Measurements from ENCODE around the gene ANO2. TPM values are rescaled to one million over a fixed set of nuclear protein-coding genes. Genes with fewer than 3 reads are reported as not detected.

The ANO2 gene
- total and polyA plus RNA-seq, 2 donors (not counting 3 experiments of a cell fraction or from before 2014, with no cell fraction given), result 15.4 to 65.0 TPM

DNA sequence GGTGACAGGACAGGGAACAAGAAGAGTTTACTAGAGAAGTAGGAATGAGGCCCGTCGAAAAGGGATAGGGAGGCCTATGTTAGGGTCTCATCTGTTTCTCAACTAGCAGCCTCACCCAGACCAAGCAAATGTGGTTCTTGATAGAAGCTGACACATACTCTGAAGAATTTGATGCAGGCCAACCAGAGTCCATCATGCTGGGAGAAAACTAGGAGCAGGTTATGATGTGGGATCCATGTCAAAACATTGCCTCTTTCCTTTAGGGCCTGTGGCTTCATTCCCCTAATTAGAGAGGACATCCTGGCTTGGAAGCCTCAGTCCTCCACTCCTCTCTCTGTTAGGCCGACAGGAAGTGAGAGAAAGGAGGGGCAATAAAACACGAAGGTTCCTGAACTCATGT, 390.3 kb downstream of the ANO2 start:
- CTCF ChIA-PET, result interaction anchor here (1.1 kb wide), 1 partner anchor 94 kb away, joined by 3 read pairs; no protein-coding TSS in a partner anchor
- H2AFZ ChIP-seq (ENCODE audit: low read depth, low read length), result no peak overlapping the region
- no peaks in the 10 kb centered on the region for H3K9me3 ChIP-seq (replicated peaks; ENCODE audit: control insufficient read depth, insufficient read depth, low read length)
- no peak overlapping the region for H3K4me3 ChIP-seq (replicated peaks in 1 of 3; ENCODE audit: insufficient read depth in 1 of 3, low read depth in 1 of 3, low read length in 3 of 3)
- H3K27ac ChIP-seq (ENCODE audit: insufficient read depth, low read depth, low read length), result no peak overlapping the region
- no peaks in the 10 kb centered on the region for H3K27me3 ChIP-seq (ENCODE audit: control insufficient read depth in 2 of 2, insufficient read depth in 2 of 2, low read length in 2 of 2)
- intact Hi-C loops (cut with micrococcal nuclease) (no loop called here), dilution Hi-C loops (cut with MboI; ENCODE audit: extremely low pct_ligation_motif_present, low sequenced_read_pairs) (no loop called here)
- H4K20me1 ChIP-seq (replicated peaks; ENCODE audit: control insufficient read depth, extremely low read depth, insufficient read depth, low read length), result no peaks in the 10 kb centered on the region
- H3K36me3 ChIP-seq (ENCODE audit: control insufficient read depth in 2 of 2, extremely low read depth in 1 of 2, insufficient read depth in 2 of 2, low read length in 2 of 2), result peaks cover 0 to 4% of the 10 kb centered on the region in 2 experiments
- H3K79me2 ChIP-seq (ENCODE audit: control insufficient read depth, insufficient read depth, low read length), result no peaks in the 10 kb centered on the region
- H3K4me2 ChIP-seq (ENCODE audit: insufficient read depth, low read length), result no peak overlapping the region
- no peak for FAIRE-seq
- no peaks in the 10 kb centered on the region for H3K4me1 ChIP-seq (ENCODE audit: control insufficient read depth, extremely low read depth, insufficient read depth, low read length)
- POLR2A ChIA-PET, result no interaction called here
- no peaks in the 10 kb centered on the region for H3K9me1 ChIP-seq (replicated peaks; ENCODE audit: control insufficient read depth, extremely low read depth, insufficient read depth, low read length)
- DNase-seq (ENCODE audit: low read depth, low spot score), result no peak
- BruUV-seq (replicated peaks), result no TSS peak
- no peak overlapping the region for H3K9ac ChIP-seq (replicated peaks; ENCODE audit: extremely low read depth, insufficient read depth, low read length)
- TF ChIP-seq EZH2 (IDR thresholded peaks at IDR 0.05; ENCODE audit: borderline replicate concordance, low read depth, low read length, severe bottlenecking), result no peak
- TF ChIP-seq, protein P1, sequence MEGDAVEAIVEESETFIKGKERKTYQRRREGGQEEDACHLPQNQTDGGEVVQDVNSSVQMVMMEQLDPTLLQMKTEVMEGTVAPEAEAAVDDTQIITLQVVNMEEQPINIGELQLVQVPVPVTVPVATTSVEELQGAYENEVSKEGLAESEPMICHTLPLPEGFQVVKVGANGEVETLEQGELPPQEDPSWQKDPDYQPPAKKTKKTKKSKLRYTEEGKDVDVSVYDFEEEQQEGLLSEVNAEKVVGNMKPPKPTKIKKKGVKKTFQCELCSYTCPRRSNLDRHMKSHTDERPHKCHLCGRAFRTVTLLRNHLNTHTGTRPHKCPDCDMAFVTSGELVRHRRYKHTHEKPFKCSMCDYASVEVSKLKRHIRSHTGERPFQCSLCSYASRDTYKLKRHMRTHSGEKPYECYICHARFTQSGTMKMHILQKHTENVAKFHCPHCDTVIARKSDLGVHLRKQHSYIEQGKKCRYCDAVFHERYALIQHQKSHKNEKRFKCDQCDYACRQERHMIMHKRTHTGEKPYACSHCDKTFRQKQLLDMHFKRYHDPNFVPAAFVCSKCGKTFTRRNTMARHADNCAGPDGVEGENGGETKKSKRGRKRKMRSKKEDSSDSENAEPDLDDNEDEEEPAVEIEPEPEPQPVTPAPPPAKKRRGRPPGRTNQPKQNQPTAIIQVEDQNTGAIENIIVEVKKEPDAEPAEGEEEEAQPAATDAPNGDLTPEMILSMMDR (IDR thresholded peaks at IDR 0.05; ENCODE audit: extremely low read depth in 1 of 2, insufficient read depth in 1 of 2, low read depth in 1 of 2, low read length in 2 of 2), result no peak
- no peak for TF ChIP-seq POLR2AphosphoS5 (IDR thresholded peaks at IDR 0.05; ENCODE audit: insufficient read depth, low read depth, low read length)
- TF ChIP-seq GATA2 (IDR thresholded peaks at IDR 0.05; ENCODE audit: insufficient read depth, insufficient read length, low read depth, low read length), result no peak
- TF ChIP-seq POLR2A (IDR thresholded peaks at IDR 0.05; ENCODE audit: low read depth, low read length), result no peak
- TF ChIP-seq FOS (IDR thresholded peaks at IDR 0.05; ENCODE audit: borderline replicate concordance, insufficient read depth, low read length), result no peak
- TF ChIP-seq, protein P2, sequence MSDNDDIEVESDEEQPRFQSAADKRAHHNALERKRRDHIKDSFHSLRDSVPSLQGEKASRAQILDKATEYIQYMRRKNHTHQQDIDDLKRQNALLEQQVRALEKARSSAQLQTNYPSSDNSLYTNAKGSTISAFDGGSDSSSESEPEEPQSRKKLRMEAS (IDR thresholded peaks at IDR 0.05; ENCODE audit: insufficient read depth, insufficient read length), result no peak
- no peak for TF ChIP-seq JUN (IDR thresholded peaks at IDR 0.05; ENCODE audit: borderline replicate concordance, insufficient read depth, insufficient read length, low read depth)
- no peak for TF ChIP-seq MYC (IDR thresholded peaks at IDR 0.05; ENCODE audit: low read depth, low read length)
